Measurements from ENCODE around the gene MEDAG.
"Not testable (repeated sequence)": the region's sequence is repeated elsewhere in the genome, so short reads cannot be mapped to it uniquely, and the experiment has no call there.

- TF ChIP-seq CTCF, POLR2A (IDR thresholded peaks at IDR 0.05): not testable (repeated sequence)
Measured at GRCh38 chr13:30927188-30927587, 21.1 kb downstream of the MEDAG start.

Data from lower leg skin (tissue), 3 donors.